IMR-90 (cell line): Measurements from ENCODE around the gene ERVMER34-1. TPM values are rescaled to one million over a fixed set of nuclear protein-coding genes. Genes with fewer than 3 reads are reported as not detected.

Experiments used
- CTCF ChIP-seq: conservative IDR thresholded peaks from 2 replicates; pipeline ENCODE4 v1.5.1; 2012; ENCODE audit warnings: mild to moderate bottlenecking, low read depth, low read length, improper control_type of control experiment
- MAZ ChIP-seq: IDR thresholded peaks from 2 replicates; pipeline ENCODE4 v1.6.1; 2012; ENCODE audit warnings: low read depth, mild to moderate bottlenecking, low read length, improper control_type of control experiment, moderate library complexity, borderline replicate concordance
- NFE2L2 ChIP-seq: fragments of 150-350 bp; IDR thresholded peaks from 2 replicates; pipeline ENCODE4 v1.6.1; 2016; ENCODE audit warnings: low read depth, mild to moderate bottlenecking, low read length
- RAD21 ChIP-seq: IDR thresholded peaks from 2 replicates; pipeline ENCODE4 v1.6.1; 2012; ENCODE audit warnings: low read length, improper control_type of control experiment
- SMC3 ChIP-seq: fragments of 150-350 bp; IDR thresholded peaks from 2 replicates; pipeline ENCODE4 v1.6.1; 2016; ENCODE audit warnings: low read depth, mild to moderate bottlenecking, antibody characterized with exemption, low read length, moderate library complexity
- polyA plus RNA-seq, 3 experiments: library from polyadenylated mRNA; depleted of rRNA; stranded (reverse); fragments of >200 nt; gene quantifications; 2 replicates each; pipeline ENCODE4 v1.2.3, GENCODE V29; 2012; ENCODE audit warnings: low replicate concordance in 1 of 3
- total RNA-seq: library from RNA; depleted of rRNA; stranded (reverse); fragments of >200 nt; gene quantifications from 2 replicates; pipeline ENCODE4 v1.2.3, GENCODE V29; 2012

Gene ERVMER34-1
- total and polyA plus RNA-seq, 2 of the 4 experiments (the other 2 are of a cell fraction), result not detected

- TF ChIP-seq CTCF (no peak), SMC3 (no peak), MAZ (peak; percentile 83; the same call in 1 of the 2 replicates), NFE2L2 (no peak), RAD21 (no peak)
Observed at GRCh38 chr4:52712251-52713130, 38.7 kb downstream of the ERVMER34-1 start (continued).
